Tibial artery (tissue), 4 donors: ENCODE results near the gene EYS.

Source experiments
- DNase-seq, 2 donors: peaks; one replicate each; pipeline ENCODE4 v3.0.0-alpha.2; 2019
- H3K27ac ChIP-seq, 2 donors: fragments of 200-600 bp; sonication (generic) in 1 of 2; 1 replicate in 1 of 2; 2 replicates in 1 of 2; pipeline ENCODE4 v1.5.1; 2018 to 2019; ENCODE audit warnings: mild to moderate bottlenecking in 1 of 2
- H3K27me3 ChIP-seq, 2 donors: fragments of 200-600 bp; sonication (generic) in 1 of 2; one replicate each; pipeline versions ENCODE4 v1.5.1 to v1.6.0; 2016 to 2019
- H3K36me3 ChIP-seq, 3 donors: fragments of 200-600 bp; sonication (generic) in 2 of 3; one replicate each; pipeline ENCODE4 v1.5.1; 2016 to 2019; ENCODE audit warnings: mild to moderate bottlenecking in 2 of 3
- H3K4me1 ChIP-seq, 4 donors: fragments of 200-600 bp; sonication (generic) in 2 of 4; 1 replicate in 3 of 4; 2 replicates in 1 of 4; pipeline ENCODE4 v1.5.1; 2016 to 2019
- H3K4me3 ChIP-seq, 2 donors: fragments of 200-600 bp; sonication (generic) in 1 of 2; 1 replicate in 1 of 2; 2 replicates in 1 of 2; pipeline ENCODE4 v1.5.1; 2018 to 2019; ENCODE audit warnings: mild to moderate bottlenecking in 2 of 2
- H3K9me3 ChIP-seq, 3 donors: fragments of 200-600 bp; sonication (generic) in 1 of 3; one replicate each; pipeline ENCODE4 v1.5.1; 2016 to 2019
- CTCF ChIP-seq, 2 experiments: fragments of 200-600 bp in 1 of 2; fragments of 450-650 bp in 1 of 2; IDR thresholded peaks; one replicate each; pipeline ENCODE4 v1.5.1; 2017 to 2019; ENCODE audit warnings: antibody characterized with exemption in 2 of 2, mild to moderate bottlenecking in 1 of 2, moderate library complexity in 1 of 2
- intact Hi-C: fragments of 100-400 bp; cut with DNase I; formaldehyde crosslinking; loops from one replicate; pipeline ENCODE4 v1.15.0; 2023; ENCODE audit warnings: low total_unique reads

EYS gene

DNA sequence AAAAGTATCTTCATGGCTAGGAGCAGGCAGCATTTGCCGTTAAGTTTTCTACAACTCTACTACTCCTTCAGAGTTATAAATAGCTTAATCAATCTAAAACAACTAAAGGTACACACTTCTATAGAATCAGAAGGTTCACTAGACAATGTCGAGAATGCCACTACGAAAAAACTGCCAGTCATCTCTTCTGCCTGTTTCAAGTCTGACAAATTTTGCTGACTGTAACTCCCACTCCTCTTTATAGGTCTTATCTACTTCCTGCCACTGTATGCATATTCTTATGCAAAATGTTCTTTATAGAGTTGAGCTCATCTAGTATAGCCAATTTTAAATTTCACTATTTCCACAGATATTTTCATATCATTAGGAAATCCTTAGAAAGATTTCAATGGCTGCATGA lies 160.1 kb downstream of the EYS start:
- no peaks in the 10 kb centered on the region for H3K4me1 ChIP-seq
- no peak for DNase-seq
- intact Hi-C loops, result no loop called here
- no peak for TF ChIP-seq CTCF (IDR thresholded peaks at IDR 0.05)
- H3K9me3 ChIP-seq, result no peaks in the 10 kb centered on the region
- no peaks in the 10 kb centered on the region for H3K27me3 ChIP-seq
- H3K36me3 ChIP-seq, result no peaks in the 10 kb centered on the region
- no peak overlapping the region for H3K27ac ChIP-seq
- no peak overlapping the region for H3K4me3 ChIP-seq

DNA sequence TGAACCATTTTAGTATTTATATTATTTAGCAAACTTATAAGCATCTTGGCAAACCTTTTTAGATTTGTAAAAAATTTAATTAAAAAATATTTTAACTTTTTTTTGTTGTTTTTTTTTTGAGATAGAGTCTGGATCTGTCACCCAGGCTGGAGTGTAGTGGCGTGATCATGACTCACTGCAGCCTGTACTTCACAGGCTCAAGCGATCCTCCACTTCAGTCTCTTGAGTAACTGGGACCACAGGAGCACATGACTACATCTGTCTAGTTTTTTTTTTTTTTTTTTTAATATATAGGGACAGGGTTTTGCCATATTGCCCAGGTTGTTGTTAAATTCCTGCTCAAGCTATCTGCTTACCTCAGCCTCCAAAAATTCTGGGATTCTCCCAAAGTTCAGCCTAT lies 161.1 kb downstream of the EYS start:
- no peak for DNase-seq
- no peaks in the 10 kb centered on the region for H3K36me3 ChIP-seq
- TF ChIP-seq CTCF (IDR thresholded peaks at IDR 0.05), result no peak
- no peaks in the 10 kb centered on the region for H3K4me1 ChIP-seq
- intact Hi-C loops, result no loop called here
- H3K4me3 ChIP-seq, result no peak overlapping the region
- no peak overlapping the region for H3K27ac ChIP-seq
- H3K27me3 ChIP-seq, result no peaks in the 10 kb centered on the region
- H3K9me3 ChIP-seq, result no peaks in the 10 kb centered on the region

GRCh38 chr6:65538644-65539043 lies 168.4 kb downstream of the EYS start:
- Histone ChIP-seq H3K36me3 (no peaks in the 10 kb centered on the region), H3K9me3 (no peaks in the 10 kb centered on the region), H3K4me1 (no peaks in the 10 kb centered on the region), H3K4me3 (no peak overlapping the region), H3K27me3 (no peaks in the 10 kb centered on the region), H3K27ac (no peak overlapping the region)
- no peak for TF ChIP-seq CTCF (IDR thresholded peaks at IDR 0.05)
- DNase-seq, result no peak
- intact Hi-C loops, result no loop called here

- Histone ChIP-seq H3K9me3 (no peaks in the 10 kb centered on the region), H3K27me3 (no peaks in the 10 kb centered on the region), H3K36me3 (no peaks in the 10 kb centered on the region), H3K4me3 (no peak overlapping the region), H3K4me1 (no peaks in the 10 kb centered on the region), H3K27ac (no peak overlapping the region)
- TF ChIP-seq CTCF (IDR thresholded peaks at IDR 0.05), result no peak
- DNase-seq, result no peak
- intact Hi-C loops, result no loop called here
These were observed 169.4 kb downstream of the EYS start for GRCh38 chr6:65537600-65537999.

- intact Hi-C loops, result no loop called here
- no peaks in the 10 kb centered on the region for H3K4me1 ChIP-seq
- H3K9me3 ChIP-seq, result no peaks in the 10 kb centered on the region
- H3K27ac ChIP-seq, result no peak overlapping the region
- no peak for DNase-seq
- no peaks in the 10 kb centered on the region for H3K36me3 ChIP-seq
- no peak overlapping the region for H3K4me3 ChIP-seq
- no peak for TF ChIP-seq CTCF (IDR thresholded peaks at IDR 0.05)
- no peaks in the 10 kb centered on the region for H3K27me3 ChIP-seq
These were observed 175.5 kb downstream of the EYS start for GRCh38 chr6:65531533-65531932.

DNA sequence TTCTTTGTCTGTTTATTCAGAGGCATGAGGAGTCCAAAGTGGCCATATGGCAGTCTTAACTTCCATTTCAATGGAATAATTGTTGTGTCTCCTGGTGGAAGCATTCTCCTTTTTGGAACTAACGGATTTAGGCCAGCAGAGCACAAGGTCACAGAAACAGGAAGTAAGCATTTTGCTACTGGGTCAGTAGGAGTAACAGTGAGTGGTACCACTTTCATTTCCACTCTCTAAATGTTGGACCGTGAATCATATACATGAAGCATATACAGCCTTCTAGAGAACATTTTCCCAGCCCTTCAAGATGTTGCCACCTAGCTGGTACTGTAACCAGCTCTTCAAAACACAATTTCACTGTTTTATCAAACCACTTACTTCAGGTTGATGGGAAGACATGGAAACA lies 182.8 kb downstream of the EYS start:
- no peak for TF ChIP-seq CTCF (IDR thresholded peaks at IDR 0.05)
- H3K27me3 ChIP-seq, result no peaks in the 10 kb centered on the region
- no peaks in the 10 kb centered on the region for H3K36me3 ChIP-seq
- no peaks in the 10 kb centered on the region for H3K4me1 ChIP-seq
- no peaks in the 10 kb centered on the region for H3K9me3 ChIP-seq
- no peak for DNase-seq
- intact Hi-C loops, result no loop called here
- H3K27ac ChIP-seq, result no peak overlapping the region
- no peak overlapping the region for H3K4me3 ChIP-seq
